Liver (tissue), 9 donors: ENCODE measurements around the gene RCAN2. TPM values are rescaled to one million over a fixed set of nuclear protein-coding genes. Genes with fewer than 3 reads are reported as not detected.

Experiments used
- DNase-seq: peaks from one replicate; pipeline ENCODE4 v3.0.0-alpha.2; 2017; ENCODE audit warnings: low spot score
- H3K27ac ChIP-seq, 2 donors: one replicate each; pipeline ENCODE4 v1.7.0; 2013; ENCODE audit warnings: inconsistent platforms in 2 of 2, low read length in 2 of 2, control low read depth in 1 of 2, low read depth in 1 of 2, mild to moderate bottlenecking in 1 of 2
- H3K27me3 ChIP-seq, 4 donors: one replicate each; pipeline versions ENCODE4 v1.6.1 to v1.7.0; 2013; ENCODE audit warnings: low read length in 3 of 4, inconsistent platforms in 1 of 4, mild to moderate bottlenecking in 1 of 4, moderate library complexity in 1 of 4; ENCODE audit not compliant: control insufficient read depth in 4 of 4, insufficient read depth in 4 of 4
- H3K36me3 ChIP-seq, 4 donors: one replicate each; pipeline versions ENCODE4 v1.6.1 to v1.7.0; 2013; ENCODE audit warnings: low read length in 3 of 4, mild to moderate bottlenecking in 3 of 4, low read depth in 1 of 4, moderate library complexity in 1 of 4; ENCODE audit not compliant: control insufficient read depth in 4 of 4, insufficient read depth in 3 of 4
- H3K4me1 ChIP-seq, 4 donors: one replicate each; pipeline versions ENCODE4 v1.6.1 to v1.7.0; 2013; ENCODE audit warnings: low read length in 3 of 4, mild to moderate bottlenecking in 3 of 4, moderate library complexity in 1 of 4; ENCODE audit not compliant: control insufficient read depth in 4 of 4, insufficient read depth in 4 of 4
- H3K4me3 ChIP-seq, 3 donors: one replicate each; pipeline versions ENCODE4 v1.6.1 to v1.7.0; 2013; ENCODE audit warnings: low read length in 3 of 3, control low read depth in 1 of 3, low read depth in 1 of 3, mild to moderate bottlenecking in 1 of 3
- H3K9ac ChIP-seq, 2 donors: one replicate each; pipeline ENCODE4 v1.7.0; 2013; ENCODE audit warnings: low read length in 2 of 2, mild to moderate bottlenecking in 2 of 2, moderate library complexity in 2 of 2, control low read depth in 1 of 2, low read depth in 1 of 2
- H3K9me3 ChIP-seq, 4 donors: one replicate each; pipeline versions ENCODE4 v1.6.1 to v1.7.0; 2013; ENCODE audit warnings: low read length in 3 of 4; ENCODE audit not compliant: control insufficient read depth in 4 of 4
- FOXA2 ChIP-seq: IDR thresholded peaks from 2 replicates; pipeline ENCODE4 v1.6.1; 2016; ENCODE audit warnings: antibody characterized with exemption
- GABPA ChIP-seq, 2 donors: IDR thresholded peaks in 1 of 2; conservative IDR thresholded peaks in 1 of 2; 2 replicates each; pipeline ENCODE4 v1.6.1; 2016; ENCODE audit warnings: antibody characterized with exemption in 2 of 2, mild to moderate bottlenecking in 1 of 2, moderate library complexity in 1 of 2
- HNF4A ChIP-seq, 2 donors: conservative IDR thresholded peaks; 2 replicates each; pipeline ENCODE4 v1.6.1; 2016; ENCODE audit warnings: antibody characterized with exemption in 2 of 2, mild to moderate bottlenecking in 2 of 2
- HNF4G ChIP-seq: IDR thresholded peaks from 2 replicates; pipeline ENCODE4 v1.6.1; 2016; ENCODE audit warnings: antibody characterized with exemption
- JUND ChIP-seq, 2 donors: IDR thresholded peaks; 2 replicates each; pipeline ENCODE4 v1.6.1; 2016; ENCODE audit warnings: antibody characterized with exemption in 2 of 2
- MAX ChIP-seq: IDR thresholded peaks from 2 replicates; pipeline ENCODE4 v1.6.1; 2016; ENCODE audit warnings: antibody characterized with exemption
- NR2F2 ChIP-seq: IDR thresholded peaks from 2 replicates; pipeline ENCODE4 v1.6.1; 2016; ENCODE audit warnings: antibody characterized with exemption
- REST ChIP-seq: IDR thresholded peaks from 2 replicates; pipeline ENCODE4 v1.6.1; 2016; ENCODE audit warnings: antibody characterized with exemption, mild to moderate bottlenecking
- SP1 ChIP-seq: IDR thresholded peaks from 2 replicates; pipeline ENCODE4 v1.6.1; 2018; ENCODE audit warnings: antibody characterized with exemption, mild to moderate bottlenecking
- TAF1 ChIP-seq: conservative IDR thresholded peaks from 2 replicates; pipeline ENCODE4 v1.6.1; 2016; ENCODE audit warnings: antibody characterized with exemption, mild to moderate bottlenecking
- YY1 ChIP-seq: IDR thresholded peaks from 2 replicates; pipeline ENCODE4 v1.6.1; 2016; ENCODE audit warnings: antibody characterized with exemption, mild to moderate bottlenecking
- ZBTB33 ChIP-seq: IDR thresholded peaks from 2 replicates; pipeline ENCODE4 v1.6.1; 2016; ENCODE audit warnings: antibody characterized with exemption
- WGBS: extraction: QIAGEN DNeasy Blood & Tissue Kit; methylation state at CpG from one replicate; pipeline ENCODE4 v1.1.7; 2013; 5-methylcytosine and 5-hydroxymethylcytosine counted together
- polyA plus RNA-seq, 2 donors: library from polyadenylated mRNA; stranded (reverse) in 1 of 2; unstranded in 1 of 2; fragments of 200-250 nt in 1 of 2; fragments of >200 nt in 1 of 2; fragmentation: Nextera tagmentation in 1 of 2; extraction: Ambion mirVana in 1 of 2; gene quantifications; one replicate each; pipeline versions ENCODE4 v1.2.1 to v1.2.3, GENCODE V29; 2013 to 2015
- total RNA-seq, 2 donors: library from RNA; depleted of rRNA; stranded (reverse); fragments of >200 nt; gene quantifications; one replicate each; pipeline ENCODE4 v1.2.3, GENCODE V29; 2014
- donor health status: healthy.
- donor health status: healthy.
- donor health status: healthy.
- donor health status: healthy.
- donor health status: healthy.

Gene RCAN2
- total and polyA plus RNA-seq, 4 donors: 0.19 to 8.2 (median 2.4) TPM

GRCh38 chr6:46437671-46438221 is 53.5 kb downstream of the RCAN2 start:
- Histone ChIP-seq H3K4me3 (no peak overlapping the region), H3K27ac (no peak overlapping the region), H3K9me3 (no peaks in the 10 kb centered on the region), H3K27me3 (no peaks in the 10 kb centered on the region), H3K36me3 (no peaks in the 10 kb centered on the region), H3K9ac (no peak overlapping the region), H3K4me1 (no peaks in the 10 kb centered on the region)
- DNase-seq: no peak
- no peak for TF ChIP-seq NR2F2
- no peak for TF ChIP-seq FOXA2
- TF ChIP-seq GABPA (IDR thresholded peaks at IDR 0.05 in 1 of 2, conservative IDR thresholded peaks at IDR 0.05 in 1 of 2): no peak
- no peak for TF ChIP-seq REST

- TF ChIP-seq YY1: no peak
- TF ChIP-seq MAX: no peak
- no peak for TF ChIP-seq NR2F2
- TF ChIP-seq GABPA (IDR thresholded peaks at IDR 0.05 in 1 of 2, conservative IDR thresholded peaks at IDR 0.05 in 1 of 2): no peak
- no peak for TF ChIP-seq REST
- H3K9me3 ChIP-seq: no peaks in the 10 kb centered on the region
- H3K27me3 ChIP-seq: no peaks in the 10 kb centered on the region
- H3K9ac ChIP-seq: no peak overlapping the region
- peaks cover 0 to 1% (median 0%) of the 10 kb centered on the region in 4 donors for H3K36me3 ChIP-seq
- H3K27ac ChIP-seq: no peak overlapping the region
- DNase-seq: no peak
- no peak overlapping the region for H3K4me3 ChIP-seq
- no peaks in the 10 kb centered on the region for H3K4me1 ChIP-seq
These were observed 68.6 kb downstream of the RCAN2 start for GRCh38 chr6:46422619-46423018.

GRCh38 chr6:46421939-46422338 is 69.3 kb downstream of the RCAN2 start:
- no peak for DNase-seq
- Histone ChIP-seq H3K4me1 (no peaks in the 10 kb centered on the region), H3K9ac (no peak overlapping the region), H3K27ac (no peak overlapping the region), H3K36me3 (peaks cover 0 to 1% (median 0%) of the 10 kb centered on the region in 4 donors), H3K9me3 (no peaks in the 10 kb centered on the region), H3K27me3 (no peaks in the 10 kb centered on the region), H3K4me3 (no peak overlapping the region)
- 88% methylated on average over 3 of the region's 3 CpGs for WGBS
- TF ChIP-seq SP1: no peak
- TF ChIP-seq YY1: no peak
- TF ChIP-seq GABPA (IDR thresholded peaks at IDR 0.05 in 1 of 2, conservative IDR thresholded peaks at IDR 0.05 in 1 of 2): no peak
- TF ChIP-seq JUND (IDR thresholded peaks at IDR 0.05): no peak
- no peak for TF ChIP-seq FOXA2
- TF ChIP-seq ZBTB33: no peak
- TF ChIP-seq TAF1: no peak
- no peak for TF ChIP-seq REST
- TF ChIP-seq NR2F2: no peak
- no peak for TF ChIP-seq HNF4A (conservative IDR thresholded peaks at IDR 0.05)
- TF ChIP-seq HNF4G: no peak
